Pons (tissue), 1 donor: ENCODE data around the gene ACAD11.
"Not testable (repeated sequence)": the region's sequence is repeated elsewhere in the genome, so short reads cannot be mapped to it uniquely, and the experiment has no call there.

Source experiments
- DNase-seq: peaks from one replicate; pipeline ENCODE4 v3.0.0-alpha.2; 2016; ENCODE audit warnings: low spot score

The ACAD11 gene

DNA sequence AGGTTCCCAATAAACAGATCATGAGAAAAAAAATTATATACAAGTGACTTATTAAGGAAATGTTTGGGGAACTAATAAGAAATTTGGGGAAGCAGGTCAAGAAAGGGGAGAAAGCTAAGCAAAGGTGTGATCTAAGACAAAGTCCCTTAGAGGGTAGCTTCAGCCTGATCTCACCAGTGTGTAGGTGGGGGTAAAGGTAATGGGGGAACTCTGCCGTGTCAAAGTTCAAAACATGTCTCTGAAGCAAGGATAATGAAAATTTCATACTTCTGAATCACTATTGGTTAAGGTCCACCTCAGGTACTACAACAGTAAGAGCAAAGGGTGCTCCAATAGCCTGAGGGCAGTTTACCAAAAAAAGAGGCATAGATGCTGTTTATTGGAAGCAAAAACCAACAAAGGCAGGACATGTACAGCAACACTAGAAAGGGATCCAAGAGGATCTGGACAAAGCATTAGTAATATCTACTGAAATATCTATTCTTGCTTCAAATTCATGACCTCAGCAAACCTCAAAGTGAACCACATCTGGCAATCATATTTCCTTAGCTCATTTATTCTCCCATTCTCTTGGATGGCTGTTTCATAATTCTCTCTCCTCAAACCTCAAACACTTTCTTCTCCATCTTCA is 6.9 kb downstream of the ACAD11 start:
- no peak for DNase-seq

DNA sequence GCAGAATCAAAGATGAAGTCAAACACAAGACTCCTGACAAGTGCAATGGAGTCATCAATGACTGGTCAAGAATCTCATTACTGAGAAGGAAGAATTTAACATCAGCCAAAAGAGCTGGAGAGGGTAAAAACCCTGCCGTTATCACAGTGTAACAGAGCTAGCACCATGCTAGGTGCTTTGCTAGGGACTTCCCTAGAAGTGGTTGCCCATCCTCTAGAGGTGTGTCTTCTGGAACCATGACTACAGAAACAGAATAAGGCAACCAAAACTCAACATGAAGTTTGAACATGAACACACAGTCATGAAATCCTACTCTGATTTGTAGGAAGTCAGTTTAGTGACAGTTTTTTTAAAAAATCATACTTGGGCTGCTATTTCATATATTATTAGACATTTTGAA is 9.5 kb downstream of the ACAD11 start:
- DNase-seq: no peak

GRCh38 chr3:132645058-132645457 is 14.6 kb downstream of the ACAD11 start:
- DNase-seq: no peak

DNA sequence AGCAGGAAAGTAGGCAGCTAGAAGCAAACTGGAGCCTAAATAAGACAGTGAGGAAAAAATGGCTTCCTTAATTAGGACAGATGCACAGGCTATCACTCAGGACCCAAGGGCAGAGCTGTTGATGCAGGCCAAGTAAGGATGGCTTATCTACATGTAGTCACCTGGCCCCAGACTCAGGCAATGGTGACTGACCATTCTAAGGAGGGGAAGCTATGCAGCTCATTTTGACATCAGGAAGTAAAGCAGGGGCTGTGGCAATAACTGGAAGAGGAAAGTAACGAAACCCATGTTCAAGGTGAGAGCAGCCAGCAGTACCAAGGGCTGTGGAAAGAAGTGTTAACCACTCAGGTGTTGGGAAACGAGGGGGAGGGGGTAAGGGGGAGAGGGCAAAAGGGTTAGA is 16.2 kb downstream of the ACAD11 start:
- DNase-seq: no peak

DNA sequence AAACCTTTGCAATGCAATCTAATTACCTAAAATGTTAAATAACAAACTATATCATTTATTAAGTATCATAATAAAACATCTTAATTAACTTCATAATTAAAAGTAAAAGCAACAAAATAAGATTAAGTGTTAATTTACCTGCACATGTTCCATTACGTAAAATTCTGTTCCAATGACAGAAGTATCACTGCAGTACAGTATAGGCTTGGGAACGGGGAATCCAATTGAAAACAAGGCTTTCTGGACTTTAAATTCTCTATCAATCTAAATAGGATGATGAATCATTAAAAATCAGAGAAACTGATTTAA is 17.1 kb downstream of the ACAD11 start:
- DNase-seq: no peak

GRCh38 chr3:132641837-132642538 is 17.6 kb downstream of the ACAD11 start:
- DNase-seq: peak; percentile 58

DNA sequence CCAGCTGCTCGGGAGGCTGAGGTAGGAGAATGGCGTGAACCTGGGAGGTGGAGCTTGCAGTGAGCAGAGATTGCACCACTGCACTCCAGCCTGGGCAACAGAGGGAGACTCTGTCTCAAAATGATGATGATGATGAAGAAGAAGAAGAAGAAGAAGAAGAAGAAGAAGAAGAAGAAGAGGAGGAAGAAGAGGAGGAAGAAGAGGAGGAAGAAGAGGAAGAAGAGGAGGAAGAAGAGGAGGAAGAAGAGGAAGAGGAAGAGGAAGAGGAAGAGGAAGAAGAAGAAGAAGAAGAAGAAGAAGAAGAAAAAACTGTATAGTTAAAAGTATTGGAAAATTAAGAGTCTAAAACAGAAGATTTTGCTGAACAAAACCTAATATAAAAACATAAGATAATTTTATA is 18.2 kb downstream of the ACAD11 start:
- DNase-seq: not testable (repeated sequence)

GRCh38 chr3:132638706-132639105 is 20.9 kb downstream of the ACAD11 start:
- DNase-seq: no peak

DNA sequence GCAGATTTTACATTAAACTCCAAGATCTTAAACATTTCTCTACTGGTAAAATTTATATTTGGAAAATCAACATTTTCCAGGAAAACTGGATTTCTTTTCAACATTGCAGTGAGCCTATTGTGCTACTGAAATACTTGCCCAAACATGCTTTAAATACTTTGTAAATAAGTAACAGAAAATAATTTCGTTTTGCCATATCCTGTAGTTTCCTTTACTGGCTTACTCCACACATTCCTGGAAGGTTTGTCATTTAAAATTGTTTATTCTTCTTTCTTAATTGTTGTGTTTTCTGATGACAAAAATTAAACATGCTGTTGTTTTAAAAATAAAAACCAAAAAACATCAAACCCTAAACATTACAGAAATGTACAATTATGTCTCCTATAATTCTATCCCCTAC is 22.0 kb downstream of the ACAD11 start:
- DNase-seq: no peak

GRCh38 chr3:132635052-132635451 is 24.6 kb downstream of the ACAD11 start:
- DNase-seq: no peak

DNA sequence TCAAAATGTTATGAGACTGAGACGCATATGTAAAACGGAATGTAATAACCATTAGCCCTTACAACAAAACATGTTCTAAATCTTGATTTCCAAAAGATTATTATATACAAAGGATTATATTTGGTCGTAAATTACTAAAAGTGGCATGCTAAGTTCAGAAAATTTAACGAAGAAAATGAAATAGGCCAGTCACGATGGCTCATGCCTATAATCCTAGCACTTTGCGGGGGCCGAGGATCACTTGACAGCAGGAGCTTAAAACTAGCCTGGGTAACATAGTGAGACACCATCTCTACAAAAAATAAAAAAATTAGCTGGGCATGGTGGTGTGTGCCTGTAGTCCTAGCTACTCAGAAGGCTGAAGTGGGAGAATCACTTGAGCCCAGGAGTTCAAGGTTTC is 29.0 kb downstream of the ACAD11 start:
- DNase-seq: no peak

DNA sequence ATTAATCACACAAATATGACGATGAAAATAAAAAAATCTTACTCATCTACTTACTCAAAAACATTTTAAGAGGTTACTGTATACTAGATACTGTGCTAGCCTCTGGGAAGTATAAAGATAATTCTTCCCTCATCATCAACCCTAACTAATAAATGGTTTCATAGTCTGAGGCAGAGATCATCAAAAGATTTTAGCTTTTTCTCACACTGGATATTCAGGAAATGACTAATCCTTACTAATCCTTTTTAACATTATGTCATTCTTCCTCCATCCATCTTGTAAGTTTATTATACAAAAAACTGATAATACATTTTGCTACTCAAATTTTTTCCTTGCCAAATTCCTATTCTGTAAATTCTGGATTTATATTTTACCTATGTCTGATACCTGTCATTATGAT is 29.7 kb downstream of the ACAD11 start:
- no peak for DNase-seq

DNA sequence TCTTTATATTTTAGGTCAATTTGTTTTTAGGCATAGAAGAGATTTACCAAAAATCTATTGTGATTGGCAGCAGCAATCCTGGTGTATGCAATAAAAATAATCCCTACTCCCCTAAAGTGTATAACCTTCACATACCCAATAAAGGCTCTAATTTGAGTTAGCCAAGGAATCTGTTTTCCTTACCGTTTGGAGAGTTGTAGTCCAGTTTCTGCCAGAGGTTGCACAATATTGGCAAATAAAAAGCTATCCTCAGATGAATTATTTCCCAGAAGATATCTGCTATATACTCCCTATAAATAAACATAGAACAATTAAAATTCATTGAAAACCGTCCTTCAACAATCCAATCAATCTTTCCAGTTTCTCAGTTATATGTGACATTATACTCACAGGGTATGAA is 31.5 kb downstream of the ACAD11 start:
- DNase-seq: no peak

DNA sequence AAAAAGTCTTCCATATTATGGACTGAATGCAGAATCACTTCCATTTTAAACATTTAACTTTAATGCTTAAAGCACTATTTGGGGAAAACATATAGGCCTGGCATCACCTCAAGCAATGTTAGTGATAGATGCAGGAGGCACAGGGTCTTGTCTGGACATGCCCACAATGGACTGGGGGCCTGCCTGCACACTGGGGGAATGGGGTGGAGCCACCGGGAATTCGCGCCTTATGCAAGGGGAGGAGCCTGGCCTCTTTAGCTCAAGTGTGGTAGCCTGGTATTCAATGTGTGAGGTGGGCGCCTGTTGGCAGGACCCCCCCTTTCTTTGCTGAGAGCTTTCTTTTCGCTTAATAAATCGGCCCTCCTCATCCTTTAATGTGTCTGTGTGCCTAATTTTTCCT is 32.7 kb downstream of the ACAD11 start:
- no peak for DNase-seq

DNA sequence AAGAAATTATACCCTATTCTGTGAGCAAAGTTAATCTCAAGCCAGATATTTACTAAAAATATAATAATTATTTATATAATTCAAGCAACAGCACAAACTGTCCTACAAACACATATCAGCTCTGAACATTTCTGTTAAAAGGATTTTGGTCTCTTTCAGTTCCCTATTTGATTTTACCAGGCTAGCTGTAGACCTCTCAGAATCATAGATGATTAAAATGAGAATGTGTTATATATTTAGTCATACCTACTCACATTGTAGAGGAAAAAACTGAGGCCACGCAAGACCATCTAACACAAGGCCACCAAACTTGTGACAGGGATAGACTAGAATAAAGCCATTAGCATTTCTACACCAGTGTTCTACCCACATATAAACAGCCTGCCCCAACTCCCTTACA is 34.0 kb downstream of the ACAD11 start:
- no peak for DNase-seq

DNA sequence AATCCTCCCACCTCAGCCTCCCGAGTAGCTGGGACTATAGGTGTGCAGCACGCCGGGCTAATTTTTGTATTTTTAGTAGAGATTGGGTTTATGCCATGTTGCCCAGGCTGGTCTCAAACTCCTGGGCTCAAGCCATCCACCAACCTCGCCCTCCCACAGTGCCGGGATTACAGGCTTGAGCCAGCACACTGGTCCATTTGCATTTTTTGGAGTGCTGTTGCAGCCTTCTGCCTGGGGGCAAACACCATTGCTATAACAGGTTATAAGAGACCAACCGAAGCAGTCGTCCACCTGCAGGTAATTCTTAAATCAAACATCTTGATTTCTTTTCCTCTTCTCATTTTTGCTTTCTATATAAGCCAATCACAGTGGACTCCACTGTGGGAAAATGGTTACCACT is 34.8 kb downstream of the ACAD11 start:
- no peak for DNase-seq

- DNase-seq: no peak
Measured at GRCh38 chr3:132623646-132624045, 36.0 kb downstream of the ACAD11 start.

GRCh38 chr3:132622761-132623160 is 36.8 kb downstream of the ACAD11 start:
- no peak for DNase-seq

DNA sequence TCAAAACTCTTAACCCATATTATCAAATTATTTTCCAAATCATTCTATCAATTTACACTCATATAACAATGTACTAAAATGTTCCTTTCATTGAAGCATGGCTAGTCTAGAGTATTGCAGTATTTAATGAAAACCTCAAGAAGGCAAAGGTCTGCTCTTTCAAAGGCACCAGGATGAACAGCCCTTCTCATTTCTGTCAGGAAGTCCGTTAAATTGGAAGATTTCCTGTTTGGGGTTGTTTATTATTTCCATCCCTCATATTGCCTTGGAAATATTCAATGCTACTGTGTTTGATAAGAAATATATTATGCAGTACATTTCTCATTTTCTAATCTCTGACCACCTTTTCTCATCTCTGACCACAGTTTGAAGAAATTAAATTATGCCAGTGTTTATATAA is 37.5 kb downstream of the ACAD11 start:
- DNase-seq: no peak

DNA sequence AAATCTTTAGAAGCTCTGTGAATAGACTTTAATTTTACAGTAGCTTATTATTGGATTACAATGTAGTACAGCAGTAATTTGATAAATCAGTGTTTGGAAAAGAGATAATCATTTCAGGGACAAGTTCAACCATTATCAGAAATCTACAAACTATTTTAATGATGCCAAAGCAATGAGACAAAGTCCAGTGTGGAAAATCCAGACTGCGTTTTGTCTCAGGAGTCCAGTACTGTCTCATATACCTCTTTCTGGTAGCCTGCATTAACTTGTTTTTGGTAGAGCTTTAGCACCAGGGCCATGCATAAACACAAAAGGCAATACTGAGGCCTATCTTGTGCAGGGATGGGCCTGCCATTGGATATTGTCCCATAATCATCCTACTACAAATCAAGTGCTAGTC is 42.8 kb downstream of the ACAD11 start:
- no peak for DNase-seq

DNA sequence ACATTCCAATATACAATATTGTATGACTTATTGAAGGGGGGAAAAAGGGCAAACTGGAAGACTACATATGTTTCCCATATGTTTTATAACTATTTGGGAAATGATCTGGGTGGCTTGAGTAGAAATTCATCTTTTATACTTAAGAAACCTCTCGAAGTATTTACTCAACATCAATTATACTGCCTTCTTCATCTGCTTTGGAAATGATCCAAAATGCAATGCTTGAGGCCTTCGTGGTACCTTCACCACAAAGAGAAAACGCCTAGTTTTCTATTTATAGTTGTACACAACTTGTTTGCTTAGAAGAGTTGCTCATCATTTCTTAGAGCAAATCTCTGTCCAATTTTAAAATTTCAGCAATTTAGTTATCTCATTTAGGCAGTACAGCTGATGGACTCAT is 43.7 kb downstream of the ACAD11 start:
- DNase-seq: no peak

- DNase-seq: not testable (repeated sequence)
Measured at GRCh38 chr3:132615301-132615700, 44.3 kb downstream of the ACAD11 start.

GRCh38 chr3:132606620-132607019 is 53.0 kb downstream of the ACAD11 start:
- DNase-seq: not testable (repeated sequence)

- no peak for DNase-seq
Measured at GRCh38 chr3:132606085-132606484, 53.5 kb downstream of the ACAD11 start.
